SU-DHL-6 (cell line): ENCODE results near the gene PRR27.
"Not testable (repeated sequence)": the region's sequence is repeated elsewhere in the genome, so short reads cannot be mapped to it uniquely, and the experiment has no call there.

Experiments
- H2AFZ ChIP-seq: fragments of 200-600 bp; sonication (generic); 2 replicates; pipeline ENCODE4 v1.6.1; 2014; ENCODE audit warnings: low read depth, mild to moderate bottlenecking, moderate library complexity, mixed read lengths, antibody characterized with exemption, low read length; ENCODE audit not compliant: severe bottlenecking
- H3F3A ChIP-seq: fragments of 200-600 bp; shearing (Covaris generic); 2 replicates; pipeline ENCODE4 v1.6.0; 2016; ENCODE audit warnings: antibody characterized with exemption, mild to moderate bottlenecking; ENCODE audit not compliant: insufficient read depth
- H3K27ac ChIP-seq: fragments of 200-600 bp; sonication (generic); 2 replicates; pipeline ENCODE4 v1.5.1; 2016; ENCODE audit warnings: low read depth, mild to moderate bottlenecking, low read length, moderate library complexity, mixed read lengths
- H3K27me3 ChIP-seq: fragments of 200-600 bp; sonication (generic), shearing (Covaris generic); 2 replicates; pipeline ENCODE4 v1.6.0; 2014; ENCODE audit warnings: mild to moderate bottlenecking, low read length
- H3K36me3 ChIP-seq: fragments of 200-600 bp; sonication (generic); 2 replicates; pipeline ENCODE4 v1.6.1; 2014; ENCODE audit warnings: mild to moderate bottlenecking, low read length, mixed read lengths
- H3K4me2 ChIP-seq: fragments of 300-600, 200-600 bp; shearing (Covaris generic), sonication (generic); 2 replicates; pipeline ENCODE4 v1.6.0; 2014; ENCODE audit warnings: low read length, low read depth, mild to moderate bottlenecking; ENCODE audit not compliant: poor library complexity, severe bottlenecking
- H3K4me3 ChIP-seq: fragments of 200-600 bp; sonication (generic); 2 replicates; pipeline ENCODE4 v1.5.1; 2014; ENCODE audit warnings: antibody characterized with exemption, low read length, mild to moderate bottlenecking, mixed read lengths; ENCODE audit not compliant: insufficient read depth, poor library complexity, severe bottlenecking
- H3K79me2 ChIP-seq: fragments of 200-600 bp; sonication (generic); 2 replicates; pipeline ENCODE4 v1.6.1; 2014; ENCODE audit warnings: mild to moderate bottlenecking, low read length, moderate library complexity; ENCODE audit not compliant: insufficient read depth
- H3K9ac ChIP-seq: fragments of 200-600 bp; sonication (generic); 2 replicates; pipeline ENCODE4 v1.7.0; 2014; ENCODE audit warnings: mild to moderate bottlenecking, low read length
- H3K9me2 ChIP-seq: fragments of 200-600 bp; sonication (generic); replicated peaks from 2 replicates; pipeline ENCODE4 v1.6.1; 2014; ENCODE audit warnings: low read length; ENCODE audit not compliant: insufficient read depth
- H3K9me3 ChIP-seq: fragments of 200-600 bp; sonication (generic); 2 replicates; pipeline ENCODE4 v1.6.1; 2014; ENCODE audit warnings: low read length, mixed read lengths; ENCODE audit not compliant: insufficient read depth
- H4K20me1 ChIP-seq: fragments of 200-600 bp; sonication (generic); 2 replicates; pipeline ENCODE4 v1.6.1; 2014; ENCODE audit warnings: low read depth, mild to moderate bottlenecking, antibody characterized with exemption, low read length, moderate library complexity, mixed read lengths
- CTCF ChIP-seq: fragments of 200-600 bp; sonication (generic); IDR thresholded peaks from one replicate; pipeline ENCODE4 v1.5.1; 2017; ENCODE audit warnings: antibody characterized with exemption, mild to moderate bottlenecking, low read length, moderate library complexity; ENCODE audit not compliant: insufficient read depth, poor library complexity, severe bottlenecking
- EZH2phosphoT487 ChIP-seq: fragments of 200-600 bp; sonication (generic), shearing (Covaris generic); conservative IDR thresholded peaks from 2 replicates; pipeline ENCODE4 v1.6.1; 2018; ENCODE audit warnings: mild to moderate bottlenecking, antibody characterized with exemption, low read length, moderate library complexity, mixed read lengths

The PRR27 gene

GRCh38 chr4:70197842-70198241, 43.8 kb downstream of the PRR27 start:
- Histone ChIP-seq H4K20me1 (no peaks in the 10 kb centered on the region), H3K36me3 (no peaks in the 10 kb centered on the region), H3K9ac (no peak overlapping the region), H3K27me3 (no peaks in the 10 kb centered on the region), H2AFZ (no peak overlapping the region), H3F3A (no peaks in the 10 kb centered on the region), H3K9me3 (no peaks in the 10 kb centered on the region), H3K4me2 (no peak overlapping the region), H3K4me3 (no peak overlapping the region), H3K79me2 (no peaks in the 10 kb centered on the region), H3K27ac (no peak overlapping the region), H3K9me2 (no peaks in the 10 kb centered on the region)
- TF ChIP-seq EZH2phosphoT487 (no peak), CTCF (no peak)

DNA sequence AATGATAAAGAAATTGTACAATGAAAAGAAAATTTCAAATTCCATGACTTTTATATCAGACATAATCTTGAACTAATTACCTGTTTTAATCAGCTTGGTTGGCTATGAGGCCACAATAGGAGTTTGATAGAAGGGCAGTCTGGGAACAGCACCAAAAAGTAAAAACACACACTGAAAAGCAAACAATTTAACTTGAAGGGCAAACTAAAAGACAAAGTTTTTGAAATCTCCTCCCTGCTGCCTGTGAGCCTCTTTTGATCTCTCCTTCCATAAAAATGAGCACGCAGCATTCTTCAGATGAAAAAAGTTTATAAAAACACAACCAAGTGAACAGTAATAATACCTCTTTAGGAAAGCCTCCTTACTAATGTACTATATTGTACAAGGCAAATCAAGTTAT, 49.6 kb downstream of the PRR27 start:
- Histone ChIP-seq H3K9me2 (no peaks in the 10 kb centered on the region), H3K27ac (no peak overlapping the region), H3K4me2 (no peak overlapping the region), H3K4me3 (no peak overlapping the region), H3K36me3 (no peaks in the 10 kb centered on the region), H3K27me3 (no peaks in the 10 kb centered on the region), H3K79me2 (no peaks in the 10 kb centered on the region), H3K9me3 (no peaks in the 10 kb centered on the region), H3K9ac (no peak overlapping the region), H3F3A (no peaks in the 10 kb centered on the region), H2AFZ (no peak overlapping the region), H4K20me1 (no peaks in the 10 kb centered on the region)
- TF ChIP-seq CTCF (no peak), EZH2phosphoT487 (no peak)

GRCh38 chr4:70212752-70213151, 58.7 kb downstream of the PRR27 start:
- not testable (repeated sequence) for H3K27ac ChIP-seq, H3F3A ChIP-seq, H2AFZ ChIP-seq, H3K9me3 ChIP-seq, H3K4me2 ChIP-seq, H3K36me3 ChIP-seq, H3K9ac ChIP-seq, H3K4me3 ChIP-seq, H4K20me1 ChIP-seq, H3K79me2 ChIP-seq, H3K27me3 ChIP-seq, H3K9me2 ChIP-seq
